H1 (cell line): ENCODE measurements around the gene SURF2. TPM values are rescaled to one million over a fixed set of nuclear protein-coding genes. Genes with fewer than 3 reads are reported as not detected.

ENCODE experiments used
- CTCF ChIA-PET: fragments of 300-600 bp; sonication (Branson Sonifier 250); formaldehyde crosslinking; loops from one replicate; lab custom pipeline; 2021; ENCODE audit not compliant: partially characterized antibody; lab: Charles Lee
- POLR2A ChIA-PET: fragments of 300-600 bp; sonication (Branson Sonifier 250); formaldehyde crosslinking; loops from one replicate; lab custom pipeline; 2021; ENCODE audit warnings: inconsistent platforms; ENCODE audit not compliant: partially characterized antibody; lab: Charles Lee
- DNase-seq, 2 experiments: peaks; one replicate each; pipeline versions ENCODE4 v3.0.0 to v3.0.0-alpha.2; 2010 to 2022; ENCODE audit warnings: low spot score in 2 of 2, low read depth in 1 of 2, mixed read lengths in 1 of 2
- FAIRE-seq: peaks from 2 replicates; lab custom pipeline; 2011; peaks lifted over from hg19 to GRCh38; lab: Jason Lieb, UNC
- H2AFZ ChIP-seq: 2 replicates; pipeline ENCODE4 v1.8.1; 2012; ENCODE audit warnings: low read length, inconsistent platforms
- H2AK5ac ChIP-seq: 2 replicates; pipeline ENCODE4 v1.6.1; 2013; ENCODE audit warnings: low read depth, low read length
- H2BK120ac ChIP-seq: replicated peaks from 2 replicates; pipeline ENCODE3; 2013; ENCODE audit warnings: low read depth, low read length, inconsistent platforms
- H2BK12ac ChIP-seq: 2 replicates; pipeline ENCODE4 v1.6.1; 2013; ENCODE audit warnings: low read depth, low read length
- H2BK15ac ChIP-seq: 2 replicates; pipeline ENCODE4 v1.6.1; 2013; ENCODE audit warnings: low read length
- H2BK20ac ChIP-seq: 2 replicates; pipeline ENCODE4 v1.6.1; 2013; ENCODE audit warnings: low read length
- H2BK5ac ChIP-seq: 2 replicates; pipeline ENCODE4 v1.6.1; 2013; ENCODE audit warnings: low read depth, low read length
- H3K14ac ChIP-seq: 2 replicates; pipeline ENCODE4 v1.6.1; 2013; ENCODE audit warnings: inconsistent platforms; ENCODE audit not compliant: insufficient read length
- H3K18ac ChIP-seq: 2 replicates; pipeline ENCODE4 v1.6.1; 2013; ENCODE audit warnings: low read length; ENCODE audit errors: extremely low read depth
- H3K23ac ChIP-seq: 2 replicates; pipeline ENCODE4 v1.6.1; 2013; ENCODE audit warnings: inconsistent platforms; ENCODE audit not compliant: insufficient read length
- H3K23me2 ChIP-seq: 2 replicates; pipeline ENCODE4 v1.6.1; 2013; ENCODE audit warnings: low read depth, low read length
- H3K27ac ChIP-seq: 2 replicates; pipeline ENCODE4 v1.6.1; 2011; ENCODE audit warnings: low read depth, low read length, inconsistent platforms
- H3K27me3 ChIP-seq, 4 experiments: replicated peaks in 1 of 4; 1 replicate in 1 of 4; 2 replicates in 3 of 4; pipeline versions ENCODE4 v1.6.1 to v1.8.1; 2011 to 2013; ENCODE audit warnings: low read length in 3 of 4, mild to moderate bottlenecking in 3 of 4, inconsistent platforms in 2 of 4, mixed read lengths in 2 of 4, moderate library complexity in 1 of 4; ENCODE audit not compliant: control insufficient read depth in 3 of 4, insufficient read depth in 3 of 4; ENCODE audit errors: extremely low read depth in 1 of 4
- H3K36me3 ChIP-seq, 4 experiments: 2 replicates each; pipeline versions ENCODE4 v1.6.1 to v1.8.1; 2011 to 2013; ENCODE audit warnings: mild to moderate bottlenecking in 4 of 4, low read length in 3 of 4, moderate library complexity in 2 of 4, control low read depth in 1 of 4, inconsistent platforms in 1 of 4; ENCODE audit not compliant: insufficient read depth in 4 of 4, control insufficient read depth in 2 of 4
- H3K4ac ChIP-seq: replicated peaks from 2 replicates; pipeline ENCODE3; 2013; ENCODE audit warnings: low read length, low read depth, mixed read lengths, inconsistent platforms; ENCODE audit not compliant: insufficient read length
- H3K4me1 ChIP-seq, 4 experiments: replicated peaks in 1 of 4; 1 replicate in 1 of 4; 2 replicates in 3 of 4; pipeline versions ENCODE4 v1.6.1 to v1.8.1; 2011 to 2013; ENCODE audit warnings: low read length in 3 of 4, inconsistent platforms in 2 of 4, mixed read lengths in 1 of 4; ENCODE audit not compliant: insufficient read depth in 4 of 4, control insufficient read depth in 3 of 4
- H3K4me2 ChIP-seq, 2 experiments: 2 replicates each; pipeline versions ENCODE4 v1.6.1 to v1.8.1; 2011 to 2013; ENCODE audit warnings: low read depth in 2 of 2, low read length in 2 of 2, control low read depth in 1 of 2, inconsistent platforms in 1 of 2, mild to moderate bottlenecking in 1 of 2; ENCODE audit not compliant: insufficient read depth in 1 of 2
- H3K4me3 ChIP-seq, 4 experiments: fragments of 200-600, 300-600 bp in 1 of 4; sonication (generic), shearing (Covaris generic), sonication (Bioruptor Twin) in 1 of 4; 2 replicates each; pipeline versions ENCODE4 v1.5.1 to v1.8.1; 2011 to 2016; ENCODE audit warnings: low read length in 4 of 4, low read depth in 3 of 4, control low read depth in 2 of 4, inconsistent platforms in 2 of 4, mild to moderate bottlenecking in 2 of 4, mixed read lengths in 1 of 4, moderate library complexity in 1 of 4; ENCODE audit not compliant: insufficient read depth in 2 of 4; ENCODE audit errors: extremely low read depth in 1 of 4
- H3K56ac ChIP-seq: replicated peaks from 2 replicates; pipeline ENCODE3; 2013; ENCODE audit warnings: low read depth, mild to moderate bottlenecking, mixed read lengths, low read length, inconsistent platforms; ENCODE audit not compliant: insufficient read length
- H3K79me1 ChIP-seq: 2 replicates; pipeline ENCODE4 v1.6.1; 2013; ENCODE audit warnings: low read depth, low read length, control low read depth
- H3K79me2 ChIP-seq, 2 experiments: 2 replicates each; pipeline versions ENCODE4 v1.6.1 to v1.8.1; 2012 to 2013; ENCODE audit warnings: low read length in 2 of 2, mild to moderate bottlenecking in 2 of 2, inconsistent platforms in 1 of 2; ENCODE audit not compliant: insufficient read depth in 2 of 2, control insufficient read depth in 1 of 2
- H3K9ac ChIP-seq, 4 experiments: replicated peaks in 1 of 4; 1 replicate in 1 of 4; 2 replicates in 3 of 4; pipeline versions ENCODE4 v1.6.1 to v1.8.1; 2011 to 2013; ENCODE audit warnings: low read depth in 3 of 4, low read length in 3 of 4, control low read depth in 2 of 4, mild to moderate bottlenecking in 2 of 4, moderate library complexity in 2 of 4, inconsistent platforms in 1 of 4; ENCODE audit errors: extremely low read depth in 1 of 4
- H3K9me3 ChIP-seq, 2 experiments: 2 replicates each; pipeline versions ENCODE4 v1.6.1 to v1.8.1; 2012 to 2013; ENCODE audit warnings: mild to moderate bottlenecking in 2 of 2, moderate library complexity in 2 of 2, control low read depth in 1 of 2, inconsistent platforms in 1 of 2, low read depth in 1 of 2, low read length in 1 of 2, mixed read lengths in 1 of 2; ENCODE audit not compliant: insufficient read depth in 2 of 2
- H4K20me1 ChIP-seq, 2 experiments: replicated peaks in 1 of 2; 2 replicates each; pipeline versions ENCODE3 to v1.8.1; 2011 to 2013; ENCODE audit warnings: inconsistent platforms in 2 of 2, low read length in 2 of 2, mild to moderate bottlenecking in 1 of 2; ENCODE audit not compliant: insufficient read depth in 2 of 2, control insufficient read depth in 1 of 2
- H4K5ac ChIP-seq: 2 replicates; pipeline ENCODE4 v1.6.1; 2013; ENCODE audit warnings: low read length, low read depth, mixed read lengths, inconsistent platforms; ENCODE audit not compliant: insufficient read length
- H4K8ac ChIP-seq: 2 replicates; pipeline ENCODE4 v1.8.0; 2013; ENCODE audit warnings: mild to moderate bottlenecking, moderate library complexity, low read length, inconsistent platforms; ENCODE audit not compliant: insufficient read depth; ENCODE audit errors: extremely low read depth
- H4K91ac ChIP-seq: replicated peaks from 2 replicates; pipeline ENCODE3; 2013; ENCODE audit warnings: low read length, mixed read lengths, inconsistent platforms; ENCODE audit not compliant: insufficient read length
- ASH2L ChIP-seq: fragments of 200-600, 300-600 bp; sonication (generic); IDR thresholded peaks from one replicate; pipeline ENCODE4 v1.7.1; 2017; ENCODE audit warnings: low read length
- ATF3 ChIP-seq: IDR thresholded peaks from 2 replicates; pipeline ENCODE4 v1.6.1; 2011; ENCODE audit warnings: low read depth, mild to moderate bottlenecking, low read length; ENCODE audit not compliant: insufficient read depth
- BCL11A ChIP-seq, 2 experiments: IDR thresholded peaks; one replicate each; pipeline ENCODE4 v1.6.1; 2011; ENCODE audit warnings: low read depth in 2 of 2, low read length in 2 of 2, mild to moderate bottlenecking in 2 of 2
- CTBP2 ChIP-seq: IDR thresholded peaks from 2 replicates; pipeline ENCODE4 v1.7.0; 2011; ENCODE audit warnings: borderline replicate concordance, mild to moderate bottlenecking, moderate library complexity, mixed read lengths, low read length; ENCODE audit not compliant: insufficient read depth, insufficient read length
- KDM1A ChIP-seq: fragments of 200-600, 300-600 bp; sonication (generic); IDR thresholded peaks from 2 replicates; pipeline ENCODE4 v1.7.1; 2016; ENCODE audit warnings: mild to moderate bottlenecking, low read length, borderline replicate concordance
- RFX5 ChIP-seq: IDR thresholded peaks from 2 replicates; pipeline ENCODE4 v1.6.1; 2011; ENCODE audit warnings: low read depth, low read length, improper control_type of control experiment, borderline replicate concordance
- RNF2 ChIP-seq: fragments of 200-900, 300-1000 bp; sonication (generic); IDR thresholded peaks from 2 replicates; pipeline ENCODE4 v1.7.1; 2016; ENCODE audit warnings: borderline replicate concordance, low read depth, mild to moderate bottlenecking, antibody characterized with exemption, low read length; ENCODE audit not compliant: poor library complexity, severe bottlenecking; ENCODE audit errors: missing control alignments
- SIX5 ChIP-seq: IDR thresholded peaks from 2 replicates; pipeline ENCODE4 v1.6.1; 2011; ENCODE audit warnings: mild to moderate bottlenecking, low read depth, low read length
- SP2 ChIP-seq: IDR thresholded peaks from 2 replicates; pipeline ENCODE4 v1.6.1; 2012; ENCODE audit warnings: mild to moderate bottlenecking, low read length, inconsistent platforms
- TAF7 ChIP-seq: optimal IDR thresholded peaks from 2 replicates; pipeline ENCODE3; 2011; ENCODE audit warnings: low read depth, mild to moderate bottlenecking, inconsistent platforms, low read length, moderate library complexity, borderline replicate concordance
- TCF12 ChIP-seq: IDR thresholded peaks from 2 replicates; pipeline ENCODE4 v1.6.1; 2011; ENCODE audit warnings: low read depth, mild to moderate bottlenecking, low read length
- YY1 ChIP-seq: IDR thresholded peaks from 2 replicates; pipeline ENCODE4 v1.6.1; 2011; ENCODE audit warnings: low read depth, mild to moderate bottlenecking, low read length
- WGBS, 2 experiments: shearing (Covaris generic) in 1 of 2; methylation state at CpG; one replicate each; pipeline versions ENCODE4 v1.1.6 to v1.1.7; 2013 to 2015; ENCODE audit warnings: low lambda C conversion rate in 2 of 2, mixed read lengths in 2 of 2, inconsistent platforms in 1 of 2, low coverage in 1 of 2, missing lambda C conversion rate in 1 of 2; ENCODE audit not compliant: insufficient replicate concordance in 2 of 2, insufficient coverage in 1 of 2, insufficient read length in 1 of 2; ENCODE audit errors: extremely low coverage in 1 of 2, missing lambda C conversion rate in 1 of 2; 5-methylcytosine and 5-hydroxymethylcytosine counted together
- polyA plus RNA-seq, 7 experiments: library from polyadenylated mRNA; depleted of rRNA in 3 of 7; stranded (reverse) in 5 of 7; unstranded in 2 of 7; fragments of >200 nt in 5 of 7; fragments of 200-250 nt in 2 of 7; gene quantifications; 1 replicate in 5 of 7; 2 replicates in 1 of 7; 4 replicates in 1 of 7; pipeline versions ENCODE4 v1.2.1 to v1.2.3, GENCODE V29; 2011 to 2013; ENCODE audit warnings: missing spikeins in 2 of 7, mixed read lengths in 2 of 7
- total RNA-seq: library from RNA; stranded (reverse); fragmentation: NEBNext Ultra II Directional; extraction: Animal tissue kit (Norgen Biotek cat#: 25700); gene quantifications from 2 replicates; pipeline ENCODE4 v1.2.1, GENCODE V29; 2021

Gene SURF2
- total and polyA plus RNA-seq, 2 of the 8 experiments (the other 6 are each of a cell fraction or from before 2014, with no cell fraction given), result 36.6 to 37.7 TPM

- no peak overlapping the region for H3K18ac ChIP-seq
- H2AFZ ChIP-seq, result no peak overlapping the region
- 92% methylated on average over 13 of the region's 13 CpGs; no CpG with 5 or more reads in 1 of the 2 experiments for WGBS, 2 experiments
- H2BK15ac ChIP-seq, result no peak overlapping the region
- H2BK12ac ChIP-seq, result no peak overlapping the region
- no peak overlapping the region for H3K4ac ChIP-seq
- H3K27me3 ChIP-seq, result no peaks in the 10 kb centered on the region
- no peak overlapping the region for H2AK5ac ChIP-seq
- no peak overlapping the region for H3K4me2 ChIP-seq
- peaks cover 19 to 27% of the 10 kb centered on the region in 2 experiments for H4K20me1 ChIP-seq
- H3K4me3 ChIP-seq, result no peak overlapping the region
- H4K5ac ChIP-seq, result no peak overlapping the region
- H2BK120ac ChIP-seq, result no peak overlapping the region
- no peak overlapping the region for H3K56ac ChIP-seq
- POLR2A ChIA-PET, result interaction anchor here (1.0 to 19.9 kb wide), 8 partner anchors 8 to 78 kb away, joined by 3 to 461 read pairs (median 8); partner anchors contain the start of genes MED22, RPL7A, STKLD1 and SURF1
- H3K9ac ChIP-seq, result no peak overlapping the region
- H3K9me3 ChIP-seq, result no peaks in the 10 kb centered on the region
- H4K91ac ChIP-seq, result no peak overlapping the region
- peaks cover 0 to 15% of the 10 kb centered on the region in 2 experiments; a peak in 1 of 4 replicates for H3K79me2 ChIP-seq
- CTCF ChIA-PET, result interaction anchor here (1.8 to 8.2 kb wide), 5 partner anchors 9 to 43 kb away, joined by 5 to 90 read pairs (median 12); no protein-coding TSS in a partner anchor
- H3K4me1 ChIP-seq, result peaks cover 0 to 8% (median 3%) of the 10 kb centered on the region in 4 experiments; a peak in 4 of 7 replicates
- DNase-seq, result no peak
- H3K23me2 ChIP-seq, result no peaks in the 10 kb centered on the region; the same call in 1 of the 2 replicates
- no peak overlapping the region for H2BK5ac ChIP-seq
- no peak overlapping the region for H2BK20ac ChIP-seq
- H3K23ac ChIP-seq, result no peak overlapping the region
- H4K8ac ChIP-seq, result no peak overlapping the region
- FAIRE-seq, result no peak
- H3K36me3 ChIP-seq, result peaks cover 15 to 58% (median 44%) of the 10 kb centered on the region in 4 experiments
- no peak overlapping the region for H3K14ac ChIP-seq
- no peak overlapping the region; the same call in 1 of the 2 replicates for H3K27ac ChIP-seq
- H3K79me1 ChIP-seq, result peaks cover 7% of the 10 kb centered on the region; the same call in 1 of the 2 replicates
- TF ChIP-seq YY1 (no peak), ASH2L (no peak), ATF3 (no peak), BCL11A (IDR thresholded peaks at IDR 0.05; ENCODE audit: low read depth in 2 of 2, low read length in 2 of 2) (no peak), SIX5 (no peak), RNF2 (no peak), TAF7 (no peak), CTBP2 (no peak), KDM1A (no peak), SP2 (no peak), RFX5 (no peak), TCF12 (no peak)
Measured at GRCh38 chr9:133361507-133362092, 5.2 kb downstream of the SURF2 start.
